SK-N-SH (cell line): Measurements from ENCODE around the gene CSTB.

Experiments used
- CTCF ChIP-seq: fragments of 200-600 bp; sonication (generic); IDR thresholded peaks from 2 replicates; pipeline ENCODE4 v1.6.1; 2017; ENCODE audit warnings: antibody characterized with exemption, mild to moderate bottlenecking, moderate library complexity
- ELF1 ChIP-seq: IDR thresholded peaks from 2 replicates; pipeline ENCODE4 v1.4.0; 2012
- EZH2phosphoT487 ChIP-seq: fragments of 200-600 bp; sonication (generic); IDR thresholded peaks from 2 replicates; pipeline ENCODE4 v1.6.1; 2017; ENCODE audit warnings: low read depth, mixed run types, mild to moderate bottlenecking, antibody characterized with exemption, moderate library complexity, borderline replicate concordance
- GABPA ChIP-seq: IDR thresholded peaks from 2 replicates; pipeline ENCODE4 v1.4.0; 2012; ENCODE audit warnings: low read depth, mild to moderate bottlenecking
- MXI1 ChIP-seq: IDR thresholded peaks from 2 replicates; pipeline ENCODE4 v1.6.1; 2012; ENCODE audit warnings: mild to moderate bottlenecking, low read depth, low read length, improper control_type of control experiment
- NFIC ChIP-seq: IDR thresholded peaks from 2 replicates; pipeline ENCODE4 v1.4.0; 2012; ENCODE audit warnings: borderline replicate concordance
- PBX3 ChIP-seq: IDR thresholded peaks from 2 replicates; pipeline ENCODE4; 2012
- USF1 ChIP-seq: IDR thresholded peaks from 2 replicates; pipeline ENCODE4 v1.4.0; 2012; ENCODE audit warnings: low read depth, borderline replicate concordance
- YY1 ChIP-seq: IDR thresholded peaks from 2 replicates; pipeline ENCODE4 v1.4.0; 2012; ENCODE audit warnings: low read depth, mild to moderate bottlenecking

GRCh38 chr21:43744725-43745124 is 31.4 kb downstream of the CSTB start:
- no peak for TF ChIP-seq ELF1
- TF ChIP-seq YY1, result no peak
- TF ChIP-seq NFIC, result no peak
- TF ChIP-seq USF1, result no peak
- no peak for TF ChIP-seq EZH2phosphoT487
- no peak for TF ChIP-seq MXI1
- no peak for TF ChIP-seq CTCF
- TF ChIP-seq PBX3, result no peak
- no peak for TF ChIP-seq GABPA
